ENCODE results near the gene BCL3. TPM values are rescaled to one million over a fixed set of nuclear protein-coding genes. Genes with fewer than 3 reads are reported as not detected.

BCL3 gene
- total RNA-seq, 1 donor from 2014 or later, result 67.6 TPM

DNA sequence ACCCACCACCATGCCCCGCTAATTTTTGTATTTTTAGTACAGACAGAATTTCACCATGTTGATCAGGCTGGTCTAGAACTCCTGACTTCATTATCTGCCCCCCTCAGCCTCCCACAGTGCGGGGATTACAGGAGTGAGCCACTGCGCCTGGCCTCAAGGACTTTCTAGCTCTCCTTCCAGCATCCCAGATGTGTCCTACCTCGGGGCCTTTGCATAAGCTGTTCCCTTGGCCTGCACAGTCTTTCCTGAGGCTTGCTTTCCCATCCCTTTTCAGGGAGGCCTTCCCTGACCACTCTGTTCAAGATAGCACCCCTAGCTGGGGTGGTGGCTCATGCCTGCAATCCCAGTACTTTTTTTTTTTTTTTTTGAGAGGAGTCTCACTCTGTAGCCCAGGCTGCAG lies 46.1 kb downstream of the BCL3 start:
- no peak for ATAC-seq

DNA sequence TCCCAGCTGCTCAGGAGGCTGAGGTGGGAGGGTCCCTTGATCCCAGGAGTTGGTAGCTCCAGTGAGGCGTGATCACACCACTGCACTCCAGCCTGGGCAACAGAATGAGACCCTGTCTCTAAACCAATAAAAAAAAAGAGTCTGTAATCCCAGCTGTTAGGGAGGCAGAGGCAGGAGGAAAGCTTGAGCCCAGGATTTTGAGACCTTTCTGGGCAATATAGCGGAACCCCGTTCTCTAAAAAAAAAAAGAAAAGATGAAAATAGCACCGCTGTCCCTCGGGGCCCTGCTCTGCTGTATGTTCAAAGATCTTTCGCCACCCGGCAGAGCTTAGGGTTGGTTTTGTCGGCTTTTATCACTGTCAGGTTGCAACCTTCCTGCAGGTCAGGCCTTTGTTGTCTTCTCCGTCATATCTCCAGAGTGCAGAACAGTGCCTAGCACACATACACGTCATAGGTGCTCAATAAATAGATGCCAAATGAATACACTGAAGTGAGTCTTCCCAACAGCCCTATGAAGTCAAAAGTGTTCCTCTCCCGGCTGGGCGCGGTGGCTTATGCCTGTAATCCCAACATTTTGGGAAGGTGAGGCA lies 47.0 kb downstream of the BCL3 start:
- ATAC-seq, result no peak

DNA sequence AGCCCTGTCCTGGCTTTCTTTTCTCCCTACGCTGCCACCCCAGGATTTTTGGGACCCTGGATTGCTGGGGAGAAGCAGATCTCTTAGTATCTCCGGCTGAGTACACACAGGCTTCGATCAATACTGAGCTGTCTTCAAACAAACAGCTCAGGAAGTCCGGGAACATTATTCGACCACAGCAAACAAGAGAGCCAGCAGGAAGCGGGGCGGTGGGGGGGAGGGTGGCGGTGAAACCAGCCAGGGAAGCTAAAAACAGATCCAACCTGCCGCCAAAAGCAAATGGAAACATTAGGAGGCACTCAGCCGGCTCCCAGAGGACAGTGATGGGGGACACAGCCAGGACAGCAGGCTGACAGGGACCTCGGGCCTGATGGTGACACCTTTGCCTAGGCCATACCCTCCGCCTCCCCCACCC lies 48.2 kb downstream of the BCL3 start:
- no peak for ATAC-seq

DNA sequence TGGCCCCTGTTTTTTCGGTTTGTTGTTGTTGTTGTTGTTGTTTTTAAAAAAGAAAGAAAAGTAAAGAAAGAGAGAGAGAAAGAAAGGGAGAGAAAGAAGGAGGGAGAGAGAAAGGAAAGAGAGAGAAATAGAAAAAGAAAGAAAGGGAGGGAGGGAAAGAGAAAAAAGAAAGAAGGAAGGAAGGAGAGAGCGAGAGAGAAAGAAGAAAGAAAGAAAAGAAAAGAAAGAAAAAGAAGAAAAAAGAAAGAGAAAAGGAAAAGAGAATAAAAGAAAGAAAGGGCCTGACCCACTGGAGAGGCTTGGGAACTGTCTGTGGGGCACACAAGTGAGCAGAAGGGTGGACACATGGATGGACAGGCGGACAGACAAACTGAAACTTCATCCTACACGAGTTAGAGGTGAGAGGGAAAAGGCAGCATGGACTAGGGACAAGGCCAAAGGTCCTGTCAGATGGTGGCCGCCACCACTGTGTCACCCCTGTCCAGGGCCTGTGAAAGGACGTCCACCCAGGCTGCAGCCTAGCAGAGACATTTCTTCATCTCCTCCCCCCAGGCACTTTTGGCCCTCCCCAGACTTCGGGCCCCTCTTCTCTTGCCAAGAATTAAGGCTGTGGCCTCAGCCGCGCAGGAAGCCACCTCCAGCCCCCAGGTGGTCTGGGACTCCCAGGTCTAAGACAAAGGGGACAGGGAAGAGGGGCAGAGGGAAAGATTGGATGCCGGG lies 51.3 kb downstream of the BCL3 start:
- ATAC-seq, result peak; percentile 8

DNA sequence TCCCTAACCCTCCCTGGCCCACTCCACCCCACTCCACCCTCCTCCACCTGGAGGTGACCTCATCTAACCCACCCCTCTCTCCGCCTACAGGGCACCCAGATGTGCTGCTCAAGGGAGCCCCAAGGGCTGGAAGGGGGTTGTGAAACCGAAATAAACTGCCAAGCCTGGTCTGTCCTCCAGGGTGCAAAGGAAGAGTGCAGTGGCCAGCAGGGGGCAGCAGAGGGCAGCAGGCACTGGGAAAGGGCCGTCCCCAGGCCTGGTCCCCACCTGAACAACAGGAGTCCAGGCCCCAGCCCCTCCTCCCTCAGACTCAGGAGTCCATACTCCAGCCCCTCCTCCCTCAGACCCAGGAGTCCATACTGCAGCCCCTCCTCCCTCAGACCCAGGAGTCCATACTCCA lies 52.0 kb downstream of the BCL3 start:
- ATAC-seq, result peak; percentile 91

DNA sequence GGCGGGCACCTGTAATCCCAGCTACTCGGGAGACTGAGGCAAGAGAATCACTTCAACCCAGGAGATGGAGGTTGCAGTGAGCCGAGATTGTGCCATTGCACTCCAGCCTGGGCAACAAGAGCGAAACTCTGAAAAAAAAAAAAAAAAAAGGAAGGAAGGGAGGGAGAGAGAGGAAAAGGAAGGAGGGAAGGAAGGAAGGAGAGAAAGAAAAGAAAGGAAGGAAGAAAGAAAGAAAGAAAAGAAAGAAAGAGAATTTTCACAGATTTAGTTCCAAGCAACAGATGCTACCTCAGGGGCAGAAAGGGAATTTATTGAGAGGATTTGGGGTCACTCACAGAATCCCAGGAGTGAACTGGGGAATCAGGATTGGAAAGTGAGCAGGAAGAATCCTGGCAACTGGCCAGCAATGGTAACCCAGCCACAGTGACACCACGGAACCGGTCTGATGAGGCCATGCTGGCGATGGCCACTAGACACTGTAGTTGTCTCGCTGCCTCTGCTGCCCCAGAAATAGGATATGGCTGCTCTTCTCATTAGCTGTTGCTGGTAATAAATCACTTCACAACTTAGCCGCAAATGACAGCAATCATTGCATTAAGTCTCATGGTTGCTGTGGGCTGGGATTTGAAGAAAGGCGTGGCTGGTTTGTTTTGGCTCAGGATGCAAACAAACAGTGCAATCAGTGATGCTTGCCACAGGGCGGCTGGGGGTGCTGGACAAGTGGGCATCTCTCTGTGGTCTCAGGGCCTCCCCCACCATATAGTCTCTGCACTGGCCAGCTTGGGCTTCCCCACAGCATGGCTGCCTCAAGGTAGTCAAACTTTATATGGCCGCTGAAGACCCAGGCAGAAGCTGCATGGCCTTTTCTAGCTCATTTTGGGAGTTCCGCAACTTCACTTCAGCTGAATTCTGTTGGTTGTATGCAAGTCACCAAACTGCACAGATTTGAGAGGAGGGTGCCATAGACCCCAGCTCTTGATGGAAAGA lies 55.2 kb downstream of the BCL3 start:
- ATAC-seq, result no peak

DNA sequence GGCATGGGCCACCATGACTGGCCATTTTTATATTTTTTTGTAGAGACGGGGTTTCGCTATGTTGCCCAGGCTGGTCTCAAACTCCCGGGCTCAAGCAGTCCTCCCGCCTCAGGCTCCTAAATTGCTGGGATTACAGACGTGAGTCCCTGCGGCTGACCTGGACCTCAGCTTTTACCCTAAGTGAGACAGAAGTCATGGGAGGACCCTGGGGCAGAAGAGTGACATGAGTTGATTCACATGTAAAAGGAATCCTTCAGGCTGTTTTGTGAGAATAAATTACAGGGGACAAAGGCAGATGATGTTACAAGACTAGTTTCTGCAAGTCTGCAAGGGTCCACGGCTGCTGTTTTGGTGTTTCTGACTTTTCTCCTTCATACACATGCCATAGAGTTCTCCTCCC lies 57.8 kb downstream of the BCL3 start:
- ATAC-seq, result no peak

DNA sequence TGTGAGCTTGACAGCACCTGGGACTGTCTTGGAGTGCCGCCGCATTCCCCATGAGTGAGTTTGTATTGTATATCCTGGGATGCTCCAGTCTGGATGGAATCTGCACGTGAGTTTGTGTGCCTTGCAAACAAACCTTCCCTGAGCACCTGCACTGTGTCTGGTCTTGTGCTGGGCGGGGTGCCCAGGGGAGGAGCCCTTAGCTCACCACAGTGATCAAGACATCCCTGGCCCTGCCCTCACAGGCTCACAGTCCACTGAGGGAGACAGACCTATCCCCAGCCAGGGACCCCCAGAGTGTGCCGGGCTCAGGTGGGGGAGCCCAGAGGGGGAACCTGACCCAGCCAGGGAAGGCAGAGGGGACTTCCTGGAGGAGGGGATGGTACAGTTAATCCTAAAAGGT lies 58.7 kb downstream of the BCL3 start:
- peak; percentile 79 for ATAC-seq

DNA sequence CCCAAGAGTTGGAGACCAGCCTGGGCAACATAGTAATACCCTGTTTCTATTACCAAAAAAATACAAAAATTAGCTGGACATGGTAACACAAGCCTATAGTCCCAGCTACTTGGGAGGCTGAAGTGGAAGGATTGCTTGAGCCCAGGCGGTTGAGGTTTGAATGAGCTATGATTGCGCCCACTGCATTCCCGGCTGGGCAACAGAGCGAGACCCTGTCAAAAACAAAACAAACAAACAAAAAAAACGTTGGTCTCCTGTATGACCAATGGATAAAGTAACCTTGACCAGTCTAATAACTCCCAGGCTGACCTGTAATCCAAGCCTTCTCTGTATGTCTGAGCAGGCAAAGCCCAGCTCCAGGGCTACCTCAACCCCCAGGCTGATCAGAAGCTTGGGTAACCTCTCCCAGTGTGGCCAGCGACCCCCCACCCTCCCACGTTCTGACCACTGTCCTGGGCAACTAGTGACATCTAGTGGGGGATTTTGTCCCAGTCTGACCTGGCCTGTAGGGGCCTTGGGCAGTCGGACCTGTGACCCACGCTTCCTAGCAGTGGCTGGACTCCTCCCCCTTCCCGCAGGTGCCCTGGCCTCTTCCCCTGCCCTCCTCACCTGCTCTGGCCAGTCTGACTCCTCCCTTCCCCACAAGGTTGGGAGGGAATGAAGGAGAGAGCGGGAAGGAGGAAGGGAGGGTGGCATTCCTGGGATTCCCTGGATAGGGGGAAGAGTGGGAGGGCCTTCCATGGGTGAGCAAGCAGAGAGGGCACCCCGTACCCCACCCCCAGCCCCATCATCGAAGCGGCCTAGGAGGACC lies 59.3 kb downstream of the BCL3 start:
- peak; percentile 17 for ATAC-seq

DNA sequence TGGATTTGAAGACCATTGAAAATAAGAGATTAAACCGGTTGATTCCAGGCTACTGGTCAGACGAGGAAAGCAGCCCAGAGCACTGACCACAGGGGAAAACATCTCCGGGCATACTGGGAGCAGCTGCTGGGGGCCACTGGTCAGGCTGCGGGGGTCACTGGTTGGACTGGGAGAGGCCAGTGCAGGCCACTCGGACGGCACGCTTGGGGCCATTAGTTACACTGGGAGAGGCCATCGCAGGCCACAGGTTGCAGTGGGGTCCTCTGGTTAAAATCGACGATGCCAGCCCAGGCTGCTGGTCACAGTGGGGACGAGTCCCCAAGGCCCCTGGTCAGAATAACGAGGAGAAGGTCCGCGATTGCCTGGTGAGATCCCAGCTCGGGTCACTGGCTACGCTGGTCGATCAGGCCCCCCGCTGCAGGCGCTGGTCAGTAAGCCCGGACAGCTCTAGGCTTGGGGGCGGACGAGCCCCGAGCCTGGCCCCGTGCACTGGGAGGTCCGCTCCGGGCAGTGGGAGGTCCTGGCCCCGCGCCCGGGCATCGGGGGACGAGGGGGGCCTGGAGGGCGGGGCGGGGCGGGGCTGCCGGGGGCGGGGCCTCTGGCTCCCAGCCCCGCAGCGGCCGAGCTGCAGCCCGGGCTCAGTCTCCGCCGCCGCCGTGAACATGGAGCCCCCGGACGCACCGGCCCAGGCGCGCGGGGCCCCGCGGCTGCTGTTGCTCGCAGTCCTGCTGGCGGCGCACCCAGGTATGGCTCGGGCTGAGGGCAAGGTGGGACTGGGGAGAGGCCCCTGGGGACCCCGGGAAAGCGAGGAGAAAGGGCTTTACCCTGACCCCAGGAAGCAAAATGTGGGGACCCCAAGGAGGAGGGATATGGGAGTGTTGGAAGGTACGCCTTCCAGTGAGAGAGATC lies 60.2 kb downstream of the BCL3 start, which contains the start of gene BCAM:
TSS of gene BCAM (plus strand) at position 641 of the 909 bp plus-strand sequence. CDS start at position 663, 22 bp downstream.
- peak; percentile 40 for ATAC-seq

Other genes starting within 250 kb of the BCL3 start
- 3.4 TPM for gene ZNF180, start 248.2 kb upstream of the BCL3 start, total RNA-seq
- gene CEACAM20, start 219.0 kb upstream of the BCL3 start, total RNA-seq, result not detected
- gene IGSF23, start 135.1 kb upstream of the BCL3 start, total RNA-seq, result not detected
- 11.8 TPM for gene PVR, start 104.8 kb upstream of the BCL3 start, total RNA-seq
- gene CEACAM19, start 77.2 kb upstream of the BCL3 start, total RNA-seq, result 8.0 TPM
- not detected for gene CEACAM16, start 49.6 kb upstream of the BCL3 start, total RNA-seq
- gene CBLC, start 29.2 kb downstream of the BCL3 start, total RNA-seq, result 36.2 TPM
- 13.3 TPM for gene BCAM, start 60.4 kb downstream of the BCL3 start, total RNA-seq
- gene NECTIN2, start 97.6 kb downstream of the BCL3 start, total RNA-seq, result 64.4 TPM
- 71.4 TPM for gene TOMM40, start 142.5 kb downstream of the BCL3 start, total RNA-seq
- gene APOE, start 157.1 kb downstream of the BCL3 start, total RNA-seq, result 5.7 TPM
- 4.7 TPM for gene APOC1, start 165.9 kb downstream of the BCL3 start, total RNA-seq
- not detected for gene APOC4, start 193.5 kb downstream of the BCL3 start, total RNA-seq
- gene APOC2, start 197.3 kb downstream of the BCL3 start, total RNA-seq, result 0.52 TPM
- 69.9 TPM for gene CLPTM1, start 206.7 kb downstream of the BCL3 start, total RNA-seq

Measured in esophagus mucosa (tissue), 1 donor.